HG02970 (cell line): Measurements from ENCODE around the gene DTX4.

Source experiments
- ATAC-seq: cut with Tn5 transposase; IDR thresholded peaks from one replicate; pipeline ENCODE4 v1.9.1; 2021; ENCODE audit warnings: mild to moderate bottlenecking, moderate library complexity, moderate number of reproducible peaks; ENCODE audit not compliant: unreplicated experiment, low FRiP score

The DTX4 gene

DNA sequence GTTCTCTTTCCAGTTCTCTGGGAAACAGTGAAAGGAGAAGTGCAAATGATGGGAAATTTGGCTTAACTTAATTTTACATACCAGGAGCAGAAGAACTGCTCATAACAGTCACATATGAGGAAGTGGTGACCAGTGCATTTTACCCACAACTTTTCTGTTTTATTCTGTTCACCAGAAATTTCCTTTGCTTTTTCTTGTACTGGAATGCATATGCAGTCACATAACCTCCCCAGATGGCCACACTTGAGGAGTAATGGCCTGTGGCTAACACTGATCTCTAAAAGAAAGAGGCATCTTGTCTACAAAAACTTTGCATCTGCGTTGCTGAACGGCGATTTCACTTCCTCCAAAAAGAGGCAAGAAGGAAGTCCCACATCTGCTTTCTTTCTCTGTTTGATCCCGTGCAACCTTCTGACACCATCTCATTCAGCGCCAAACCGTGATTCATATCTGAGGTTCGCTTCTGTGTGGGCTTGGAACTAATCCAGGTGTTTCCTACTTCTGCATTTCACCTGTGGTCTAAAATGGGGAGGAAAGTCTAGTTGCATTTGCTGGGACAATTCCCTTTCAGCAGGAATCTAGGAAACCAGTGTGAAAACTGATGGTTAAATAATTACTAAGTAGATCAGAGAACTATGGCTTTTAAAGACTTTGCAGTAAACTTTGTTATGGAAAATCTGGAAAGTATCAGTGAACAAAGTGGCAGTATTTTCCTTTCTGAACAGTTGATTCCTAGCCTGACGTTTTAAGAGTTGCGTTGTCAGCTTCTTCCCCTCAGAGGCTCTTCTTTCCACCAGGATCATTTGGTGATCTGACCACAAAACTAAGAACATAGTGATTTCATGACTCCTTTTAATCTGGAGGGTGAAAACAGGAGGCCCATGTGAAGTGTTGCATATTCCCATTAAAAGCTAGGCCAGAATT lies 45.0 kb downstream of the DTX4 start:
- peak; percentile 79 for ATAC-seq

DNA sequence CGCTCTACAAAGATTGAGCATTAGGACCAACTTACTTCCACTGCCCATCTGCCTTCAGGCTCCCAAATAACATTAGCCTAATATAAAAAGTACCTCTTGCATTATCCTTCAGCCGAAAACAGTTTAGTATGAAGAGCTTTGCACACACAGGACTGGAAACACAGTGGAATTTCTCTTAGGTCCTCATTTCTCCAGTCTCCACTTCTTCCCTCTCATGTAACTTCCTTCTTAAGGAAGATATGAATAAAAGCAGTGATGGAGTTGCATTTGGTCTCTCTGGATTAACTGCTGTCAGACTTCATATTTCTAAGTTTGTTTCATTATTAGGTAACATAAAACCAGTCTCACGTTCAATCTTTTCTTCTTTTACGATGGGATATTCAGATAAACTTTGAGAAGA lies 46.4 kb downstream of the DTX4 start:
- no peak for ATAC-seq

DNA sequence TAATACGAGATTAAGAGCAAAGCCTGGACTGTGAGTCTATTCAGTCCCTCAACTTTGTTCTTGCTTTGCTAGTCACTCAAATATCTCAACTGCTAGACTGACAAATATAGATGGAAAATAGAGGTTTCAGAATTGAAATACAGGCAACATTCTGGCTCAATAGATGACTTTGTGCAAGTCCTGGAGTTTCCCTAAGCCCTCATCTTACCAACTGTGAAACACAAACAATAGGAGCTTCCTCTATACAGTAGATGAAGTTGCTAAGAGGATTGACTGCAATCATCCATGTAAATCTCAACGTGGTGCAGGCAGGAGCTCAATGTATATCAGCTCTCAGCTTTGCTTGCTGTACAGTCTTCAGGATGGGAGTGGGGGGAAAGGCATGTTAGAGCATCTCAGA lies 47.0 kb downstream of the DTX4 start:
- no peak for ATAC-seq

GRCh38 chr11:59219836-59220235 lies 47.9 kb downstream of the DTX4 start:
- ATAC-seq: no peak

DNA sequence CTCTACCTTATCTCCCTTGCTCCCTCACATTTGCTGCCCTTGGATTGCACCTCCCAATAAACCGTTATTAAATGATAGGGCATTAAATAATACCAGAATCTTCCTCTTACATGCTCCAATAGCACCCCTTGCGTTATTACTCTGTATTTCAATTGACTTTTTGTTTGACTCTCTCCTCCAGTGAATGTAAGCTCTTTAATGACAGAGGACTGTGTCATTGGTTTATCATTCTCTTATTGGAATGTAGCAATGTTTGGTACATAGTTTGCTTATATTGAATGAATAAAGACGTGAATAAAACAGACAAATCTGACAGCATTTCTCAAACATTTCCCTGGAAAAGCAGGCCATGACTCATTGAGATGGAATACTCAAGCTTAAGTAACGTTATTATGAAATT lies 49.5 kb downstream of the DTX4 start:
- ATAC-seq: no peak

DNA sequence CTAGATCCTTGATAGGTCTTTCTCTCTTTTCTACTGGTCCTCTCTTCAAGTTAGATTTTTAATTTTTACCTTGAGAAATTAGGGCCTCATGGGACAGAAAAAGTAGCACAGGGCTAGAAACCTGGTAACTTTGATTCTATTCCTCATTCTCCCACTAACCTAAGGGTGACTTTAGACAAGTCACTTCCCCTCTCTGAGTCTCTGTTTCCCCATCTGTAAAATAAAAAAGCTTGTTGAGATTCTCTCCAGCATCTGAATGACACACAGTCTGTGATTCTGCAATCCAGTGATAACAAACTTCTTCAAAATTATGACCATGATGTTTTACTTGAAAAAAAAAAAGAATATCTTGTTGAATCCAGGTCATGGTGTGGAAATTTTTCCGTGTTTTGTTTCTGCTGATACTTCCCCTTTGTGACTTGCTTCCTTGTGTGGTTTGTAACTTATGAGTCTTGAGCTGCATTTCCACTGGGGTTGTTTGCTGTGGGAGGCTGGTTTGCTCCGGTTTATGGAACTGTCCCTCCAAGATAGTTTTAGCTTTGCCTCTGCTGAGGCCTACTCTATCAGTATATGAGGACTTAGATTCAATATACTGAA lies 50.6 kb downstream of the DTX4 start:
- no peak for ATAC-seq

DNA sequence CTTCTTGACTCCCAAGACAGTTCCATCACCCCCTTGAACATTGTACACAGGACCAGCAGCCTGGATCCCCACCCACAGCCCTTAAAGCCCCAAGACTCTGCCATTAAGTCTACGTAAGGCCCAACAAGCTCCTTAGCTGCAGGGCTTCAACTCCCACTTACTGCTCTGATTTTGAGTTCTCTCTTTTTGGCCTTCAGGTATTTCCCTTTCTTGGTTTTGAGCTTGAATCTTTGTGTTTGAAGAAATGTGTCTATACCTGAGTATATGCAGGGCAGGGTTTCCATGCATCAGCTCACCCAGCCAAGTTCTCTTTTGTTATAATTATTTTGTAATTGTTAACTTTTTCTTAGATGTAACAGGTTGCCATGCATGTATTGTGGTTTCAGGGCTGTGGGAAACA lies 51.2 kb downstream of the DTX4 start:
- ATAC-seq: no peak

DNA sequence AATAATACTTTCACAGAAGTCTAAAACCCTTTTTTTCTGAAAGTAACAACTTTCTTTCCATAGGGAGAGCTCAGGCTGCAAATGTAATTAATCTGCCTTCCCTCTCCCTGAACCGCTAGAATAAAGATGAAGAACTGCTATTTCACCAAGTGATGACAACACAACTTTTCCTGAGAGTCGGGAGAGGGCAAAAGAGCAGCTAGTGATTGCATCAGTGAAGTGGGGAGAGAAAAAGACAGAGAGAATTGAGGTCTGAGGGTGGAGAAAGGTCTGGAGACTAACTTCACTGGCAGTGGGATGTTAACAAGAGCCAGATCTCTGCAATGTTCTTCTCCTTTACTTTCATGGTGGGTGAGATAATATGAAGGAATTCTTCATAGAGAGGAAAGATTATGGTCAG lies 51.7 kb downstream of the DTX4 start:
- ATAC-seq: no peak

DNA sequence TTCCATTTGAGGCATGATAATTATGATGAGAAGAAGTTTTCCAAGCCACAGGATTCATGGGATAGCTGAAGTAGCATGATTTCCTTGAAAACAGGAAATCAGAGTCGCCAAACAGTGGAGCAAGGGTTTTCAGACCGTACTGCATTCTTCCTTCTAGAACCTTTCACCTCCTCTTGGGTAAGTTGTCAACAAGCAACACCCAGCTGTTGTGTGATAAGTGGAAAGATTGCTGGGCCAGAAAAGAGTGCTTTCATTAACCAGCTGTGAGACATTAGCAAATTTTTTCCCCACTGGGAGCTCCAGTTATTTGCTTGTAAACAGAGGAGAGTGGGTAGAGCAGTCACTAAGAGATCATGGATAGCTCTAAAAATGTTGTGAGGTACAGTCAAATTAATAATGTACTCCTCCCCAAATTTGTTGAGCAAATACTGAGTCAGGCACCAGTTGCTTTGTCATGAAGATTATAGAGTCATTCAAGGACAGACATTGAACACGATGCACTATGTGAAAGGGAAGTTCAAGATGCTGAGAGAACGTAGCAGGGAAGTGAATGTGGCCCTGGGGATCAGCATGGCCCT lies 52.5 kb downstream of the DTX4 start:
- ATAC-seq: no peak

- no peak for ATAC-seq
These were observed 53.1 kb downstream of the DTX4 start for GRCh38 chr11:59225017-59225416.

- no peak for ATAC-seq
These were observed 54.5 kb downstream of the DTX4 start for GRCh38 chr11:59226396-59226795.

- no peak for ATAC-seq
These were observed 68.4 kb downstream of the DTX4 start for GRCh38 chr11:59240322-59240721.

GRCh38 chr11:59243633-59244032 lies 71.7 kb downstream of the DTX4 start:
- ATAC-seq: no peak

DNA sequence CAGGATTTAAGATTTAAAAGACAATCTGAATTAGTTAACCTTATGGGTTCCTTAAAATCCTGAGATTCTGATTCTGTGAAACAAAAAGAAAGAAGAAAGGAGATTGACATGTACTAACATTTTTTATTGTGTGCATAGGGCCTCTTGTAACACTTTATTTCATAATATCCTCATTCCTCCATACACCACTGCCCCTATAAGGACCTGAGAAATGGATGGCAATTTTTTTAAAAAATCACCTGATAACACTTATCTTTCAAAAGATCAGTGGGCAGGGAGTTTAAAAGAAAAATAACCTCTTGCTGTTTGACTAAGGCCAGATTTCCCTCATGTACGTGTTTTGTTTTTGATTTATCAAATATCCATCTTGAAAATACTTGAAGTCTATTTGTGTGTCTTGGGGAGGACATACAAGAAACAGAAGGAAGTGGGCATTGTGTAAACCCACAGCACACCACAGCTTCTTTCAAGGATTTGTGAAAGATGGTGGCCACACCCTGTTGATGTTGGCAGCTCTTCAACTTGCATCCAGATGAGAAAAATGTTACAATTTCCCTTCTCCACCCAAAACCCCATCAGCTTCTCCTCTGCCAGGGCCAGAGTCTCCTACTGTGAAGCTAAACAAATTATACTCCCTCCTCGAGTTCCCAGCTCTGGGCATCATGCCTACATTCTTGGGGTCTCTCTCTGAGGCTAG lies 75.7 kb downstream of the DTX4 start:
- no peak for ATAC-seq

- no peak for ATAC-seq
These were observed 77.6 kb downstream of the DTX4 start for GRCh38 chr11:59249535-59249934.

DNA sequence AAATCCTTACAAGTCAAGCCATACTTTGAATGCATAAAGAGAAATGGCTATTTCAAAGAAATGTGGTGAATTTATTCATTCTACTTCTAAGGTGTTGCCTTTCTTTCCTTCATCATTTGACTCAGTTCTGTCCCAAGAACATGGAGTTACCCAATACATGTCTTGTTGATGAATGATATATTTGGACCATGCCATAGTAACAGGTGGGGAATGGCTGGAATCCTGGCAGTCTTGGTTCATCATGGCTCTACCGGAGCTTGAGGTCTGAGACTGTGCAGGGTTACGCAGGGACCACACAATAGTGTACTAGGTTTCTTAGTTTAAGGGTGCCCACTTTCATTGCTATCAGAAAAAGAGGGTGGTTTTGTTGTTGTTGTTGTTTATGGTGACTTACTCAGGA lies 81.1 kb downstream of the DTX4 start:
- no peak for ATAC-seq

DNA sequence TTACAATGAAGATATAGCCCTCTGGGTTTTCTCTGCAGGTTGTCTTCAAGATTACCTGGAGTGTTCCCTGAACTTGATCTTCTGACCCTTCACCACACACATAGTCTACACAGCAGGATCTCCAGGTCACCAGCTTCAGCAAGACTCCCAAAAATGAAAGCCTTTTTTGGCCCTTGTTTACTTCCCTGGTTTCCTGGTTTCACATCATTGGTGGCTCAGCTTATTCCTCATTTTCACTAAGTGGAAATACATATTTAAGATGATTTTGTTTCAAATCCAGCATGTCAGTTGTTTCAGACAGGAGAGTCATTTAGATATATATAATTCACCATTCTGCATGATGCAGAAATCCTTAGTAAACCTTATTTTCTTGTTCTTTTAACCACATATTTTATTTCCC lies 82.4 kb downstream of the DTX4 start:
- ATAC-seq: no peak

DNA sequence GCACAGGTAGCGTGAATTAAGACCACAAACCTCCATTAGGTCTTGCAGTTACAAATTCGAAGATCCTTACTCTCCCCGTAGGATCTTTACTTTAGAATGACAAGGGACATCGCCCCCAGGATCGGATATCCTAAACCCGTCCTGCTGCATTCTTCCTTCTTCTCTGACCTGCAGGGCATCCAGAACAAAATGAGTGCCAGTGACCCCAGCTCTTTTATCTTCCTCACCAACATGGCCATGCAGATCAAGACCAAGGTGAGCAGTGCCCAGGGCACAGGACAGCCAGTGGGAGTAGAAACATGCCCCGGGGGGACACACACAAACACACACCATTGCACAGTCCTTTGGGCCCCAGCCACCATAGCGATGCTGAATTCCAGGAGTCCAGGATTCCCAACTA lies 83.3 kb downstream of the DTX4 start:
- ATAC-seq: no peak
